ENCODE data around the gene OXCT2.

DNA sequence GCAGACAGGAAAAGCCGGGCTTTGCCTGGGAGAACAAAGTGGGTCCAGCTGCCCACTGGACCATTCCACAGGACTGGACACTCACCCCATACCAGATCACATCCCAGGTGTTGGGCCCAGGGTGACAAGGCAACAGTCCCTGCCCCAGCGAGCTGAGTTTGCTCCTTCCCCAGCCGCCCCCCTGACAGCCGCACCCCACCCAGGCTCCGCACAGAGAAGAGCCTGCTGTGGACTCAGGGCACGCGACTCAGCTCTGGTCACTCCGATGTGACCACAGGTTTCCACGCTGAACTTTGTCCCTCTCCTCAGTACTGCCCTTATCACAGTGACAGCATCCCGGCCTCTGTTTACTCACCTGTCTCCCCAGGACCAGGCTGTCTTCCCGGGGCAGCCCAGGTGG lies 16.3 kb upstream of the OXCT2 start:
- TF ChIP-seq FOXP2 (optimal IDR thresholded peaks at IDR 0.05; ENCODE audit: control extremely low read depth, extremely low read length, insufficient read depth) = no peak
- TF ChIP-seq EZH2 (IDR thresholded peaks at IDR 0.05) = no peak
